Subcutaneous preadipocyte (primary cell): ENCODE data around the gene KLHL21. TPM values are rescaled to one million over a fixed set of nuclear protein-coding genes. Genes with fewer than 3 reads are reported as not detected.

Experiments
- small RNA-seq: library from RNA; depleted of rRNA; stranded (forward); fragments of <200 nt; gene quantifications from one replicate; pipeline ENCODE3, GENCODE V24; 2012
- total RNA-seq: library from RNA; depleted of rRNA; stranded (reverse); fragments of >200 nt; gene quantifications from 2 replicates; pipeline ENCODE4 v1.2.3, GENCODE V29; 2012

Gene KLHL21, protein sequence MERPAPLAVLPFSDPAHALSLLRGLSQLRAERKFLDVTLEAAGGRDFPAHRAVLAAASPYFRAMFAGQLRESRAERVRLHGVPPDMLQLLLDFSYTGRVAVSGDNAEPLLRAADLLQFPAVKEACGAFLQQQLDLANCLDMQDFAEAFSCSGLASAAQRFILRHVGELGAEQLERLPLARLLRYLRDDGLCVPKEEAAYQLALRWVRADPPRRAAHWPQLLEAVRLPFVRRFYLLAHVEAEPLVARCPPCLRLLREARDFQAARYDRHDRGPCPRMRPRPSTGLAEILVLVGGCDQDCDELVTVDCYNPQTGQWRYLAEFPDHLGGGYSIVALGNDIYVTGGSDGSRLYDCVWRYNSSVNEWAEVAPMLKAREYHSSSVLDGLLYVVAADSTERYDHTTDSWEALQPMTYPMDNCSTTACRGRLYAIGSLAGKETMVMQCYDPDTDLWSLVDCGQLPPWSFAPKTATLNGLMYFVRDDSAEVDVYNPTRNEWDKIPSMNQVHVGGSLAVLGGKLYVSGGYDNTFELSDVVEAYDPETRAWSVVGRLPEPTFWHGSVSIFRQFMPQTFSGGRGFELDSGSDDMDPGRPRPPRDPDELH
- total RNA-seq: 63.9 and 79.0 TPM in 2 replicates

GRCh38 chr1:6602669-6603237 is at the start of gene KLHL21:
Gene KLHL21, minus strand, starts transcription at chr1:6602869. Its CDS starts 52 bp downstream, at chr1:6602817.

GRCh38 chr1:6624710-6625583 is 22.3 kb upstream of the KLHL21 start, which contains the start of gene THAP3:
Gene THAP3, plus strand, starts transcription at chr1:6624868. Its CDS starts 351 bp downstream, at chr1:6625219.

GRCh38 chr1:6613361-6614018 is 10.8 kb upstream of the KLHL21 start, which contains the start of gene PHF13:
Gene PHF13, plus strand, starts transcription at chr1:6613731. Its CDS starts 336 bp downstream, at chr1:6614067.

GRCh38 chr1:6579374-6580118 is 23.1 kb downstream of the KLHL21 start, which contains the start of gene ZBTB48:
Gene ZBTB48, plus strand, starts transcription at chr1:6579994. Its CDS starts 616 bp downstream, at chr1:6580610.

DNA sequence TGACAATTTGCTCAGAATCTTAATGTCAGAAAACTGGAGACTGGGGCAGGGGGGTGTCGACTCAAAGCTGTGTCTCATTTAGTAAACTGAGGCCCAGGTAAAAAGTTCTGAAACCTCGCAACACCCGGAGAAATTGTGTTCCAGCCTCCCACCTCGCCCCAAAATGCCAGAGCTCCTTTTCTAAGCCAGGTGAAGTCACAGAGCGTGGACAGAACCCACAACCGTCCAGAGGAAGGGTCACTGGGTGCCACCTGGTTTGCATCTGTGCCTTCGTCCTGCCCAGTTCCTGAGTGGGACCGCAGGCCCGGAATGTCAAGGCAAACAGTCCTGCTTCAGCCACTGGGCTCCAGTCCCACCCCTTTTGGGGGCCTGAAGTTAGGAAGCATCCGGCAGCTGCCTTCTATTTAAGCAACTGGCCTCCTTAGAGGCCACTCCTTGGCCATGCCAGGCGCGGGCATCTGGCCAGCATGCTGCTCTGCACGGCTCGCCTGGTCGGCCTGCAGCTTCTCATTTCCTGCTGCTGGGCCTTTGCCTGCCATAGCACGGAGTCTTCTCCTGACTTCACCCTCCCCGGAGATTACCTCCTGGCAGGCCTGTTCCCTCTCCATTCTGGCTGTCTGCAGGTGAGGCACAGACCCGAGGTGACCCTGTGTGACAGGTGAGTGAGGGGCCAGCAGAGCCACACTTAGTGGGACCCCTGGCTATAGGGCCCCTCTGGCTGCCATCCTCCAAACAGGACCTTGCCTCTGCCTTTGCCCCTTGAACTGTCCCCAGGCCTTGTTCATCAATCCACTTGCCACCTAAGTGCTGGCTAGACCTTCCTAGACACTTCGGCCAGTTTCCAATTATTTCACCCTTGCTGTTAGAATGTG is 47.5 kb downstream of the KLHL21 start, which contains the start of gene TAS1R1:
Gene TAS1R1, plus strand, starts transcription at position 401 of the 872 bp plus-strand sequence. Its CDS starts 67 bp downstream, at position 468.

DNA sequence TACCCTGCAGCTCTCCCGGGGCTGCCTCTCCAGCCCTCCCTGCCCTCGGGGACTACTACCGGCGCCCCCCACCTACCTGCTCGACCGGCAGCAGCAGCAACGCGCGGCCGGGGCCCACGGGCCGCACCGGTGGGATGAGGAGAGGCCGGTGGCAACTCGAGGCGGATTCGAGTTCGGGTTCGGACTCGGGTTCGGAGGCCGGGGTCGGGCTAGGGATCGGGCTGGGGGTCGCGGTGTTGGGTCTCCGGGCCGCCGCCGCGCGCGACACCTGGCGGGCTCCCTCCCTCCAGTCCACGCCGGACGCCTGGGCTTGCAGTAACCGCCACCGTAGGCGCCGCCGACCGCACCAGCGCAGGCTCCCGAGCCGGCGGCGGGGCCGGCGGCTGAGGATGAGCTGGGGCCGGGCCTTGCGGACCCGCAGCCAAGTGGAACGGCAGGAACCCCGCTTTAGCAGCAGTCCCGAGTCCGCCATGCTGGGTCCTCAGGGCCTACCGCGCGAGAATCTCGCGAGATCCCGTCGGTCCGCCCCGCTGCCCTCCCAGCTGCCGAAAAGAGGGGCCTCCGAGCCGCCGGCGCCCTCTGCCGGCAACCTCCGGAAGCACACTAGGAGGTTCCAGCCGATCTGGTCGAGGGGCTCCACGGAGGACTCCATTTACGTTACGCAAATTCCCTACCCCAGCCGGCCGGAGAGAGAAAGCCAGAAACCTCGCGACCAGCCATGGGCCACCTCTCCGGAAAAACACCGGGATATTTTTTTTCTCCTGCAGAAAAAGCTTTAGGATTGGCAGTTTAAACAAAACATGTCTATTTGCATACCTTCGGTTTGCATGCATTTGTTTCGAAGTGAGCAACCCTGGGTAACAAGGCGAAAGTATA is 48.4 kb downstream of the KLHL21 start, which contains the start of gene NOL9:
Gene NOL9, minus strand, starts transcription at position 483 of the 876 bp plus-strand sequence. Its CDS starts 11 bp downstream, at position 472.

Small RNAs within 50 kb of the gene (small RNA-seq; reads per million reads assigned to genes)
- gene RNU6-731P: not detected

Other genes with a start within 250 kb of the KLHL21 start
- 28.2 and 29.8 TPM in 2 replicates for gene ACOT7, start 209.1 kb downstream of the KLHL21 start, total RNA-seq
- gene HES2, start 182.9 kb downstream of the KLHL21 start, total RNA-seq: under 0.01 TPM in 1 of 2 replicates, not detected in the other
- not detected in 2 replicates for gene ESPN, start 178.1 kb downstream of the KLHL21 start, total RNA-seq
- gene TNFRSF25, start 136.7 kb downstream of the KLHL21 start, total RNA-seq: 0.37 and 3.1 TPM in 2 replicates
- gene PLEKHG5, start 111.2 kb downstream of the KLHL21 start, total RNA-seq: 0.37 and 10.6 TPM in 2 replicates
- gene NOL9, start 48.4 kb downstream of the KLHL21 start, total RNA-seq: 24.6 and 47.7 TPM in 2 replicates
- under 0.01 TPM in 1 of 2 replicates, not detected in the other for gene TAS1R1, start 47.6 kb downstream of the KLHL21 start, total RNA-seq
- gene ZBTB48, start 22.9 kb downstream of the KLHL21 start, total RNA-seq: 8.1 and 11.9 TPM in 2 replicates
- gene PHF13, start 10.9 kb upstream of the KLHL21 start, total RNA-seq: 10.7 and 12.3 TPM in 2 replicates
- 16.0 and 19.5 TPM in 2 replicates for gene THAP3, start 22.0 kb upstream of the KLHL21 start, total RNA-seq
- 27.2 and 30.7 TPM in 2 replicates for gene DNAJC11, start 98.9 kb upstream of the KLHL21 start, total RNA-seq
- 30.5 and 49.6 TPM in 2 replicates for gene CAMTA1, start 182.6 kb upstream of the KLHL21 start, total RNA-seq